ENCODE data around the gene CCDC82. TPM values are rescaled to one million over a fixed set of nuclear protein-coding genes. Genes with fewer than 3 reads are reported as not detected.

CCDC82 gene
- polyA plus RNA-seq, 1 experiment: 4.6 TPM

DNA sequence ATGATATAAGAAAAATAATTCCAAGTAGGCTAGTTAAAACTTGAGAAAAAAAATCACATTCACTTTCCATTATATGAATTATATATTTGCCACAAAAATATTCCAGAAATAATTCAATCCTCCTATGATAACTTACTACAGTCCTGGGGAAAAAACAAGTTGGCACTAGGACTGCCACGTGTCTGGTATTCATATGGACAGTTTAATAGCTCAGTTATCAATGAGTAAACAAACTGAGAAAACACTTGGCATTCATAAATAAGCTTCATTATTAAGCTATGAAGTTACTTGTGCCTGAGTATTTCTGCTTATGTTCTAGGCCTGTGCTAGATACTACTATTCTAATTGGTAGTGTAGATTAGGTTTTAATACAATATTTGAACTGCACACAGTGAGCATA is 24.2 kb downstream of the CCDC82 start:
- ChIA-PET POLR2A (no interaction called here), CTCF (interaction anchor here (1.6 kb wide), 1 partner anchor 22 kb away, joined by 7 read pairs; the partner anchor contains the start of gene MAML2)
- DNase-seq (ENCODE audit: low read depth): no peak
- H3K4me3 ChIP-seq (ENCODE audit: low read depth, low read length): no peak overlapping the region
- no peaks in the 10 kb centered on the region for H3K27me3 ChIP-seq (ENCODE audit: control insufficient read depth, insufficient read depth, low read length)
- TF ChIP-seq, protein P1, sequence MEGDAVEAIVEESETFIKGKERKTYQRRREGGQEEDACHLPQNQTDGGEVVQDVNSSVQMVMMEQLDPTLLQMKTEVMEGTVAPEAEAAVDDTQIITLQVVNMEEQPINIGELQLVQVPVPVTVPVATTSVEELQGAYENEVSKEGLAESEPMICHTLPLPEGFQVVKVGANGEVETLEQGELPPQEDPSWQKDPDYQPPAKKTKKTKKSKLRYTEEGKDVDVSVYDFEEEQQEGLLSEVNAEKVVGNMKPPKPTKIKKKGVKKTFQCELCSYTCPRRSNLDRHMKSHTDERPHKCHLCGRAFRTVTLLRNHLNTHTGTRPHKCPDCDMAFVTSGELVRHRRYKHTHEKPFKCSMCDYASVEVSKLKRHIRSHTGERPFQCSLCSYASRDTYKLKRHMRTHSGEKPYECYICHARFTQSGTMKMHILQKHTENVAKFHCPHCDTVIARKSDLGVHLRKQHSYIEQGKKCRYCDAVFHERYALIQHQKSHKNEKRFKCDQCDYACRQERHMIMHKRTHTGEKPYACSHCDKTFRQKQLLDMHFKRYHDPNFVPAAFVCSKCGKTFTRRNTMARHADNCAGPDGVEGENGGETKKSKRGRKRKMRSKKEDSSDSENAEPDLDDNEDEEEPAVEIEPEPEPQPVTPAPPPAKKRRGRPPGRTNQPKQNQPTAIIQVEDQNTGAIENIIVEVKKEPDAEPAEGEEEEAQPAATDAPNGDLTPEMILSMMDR (IDR thresholded peaks at IDR 0.05; ENCODE audit: insufficient read depth, low read depth, low read length): no peak
- H3K36me3 ChIP-seq (ENCODE audit: control insufficient read depth, insufficient read depth, low read length): no peaks in the 10 kb centered on the region

DNA sequence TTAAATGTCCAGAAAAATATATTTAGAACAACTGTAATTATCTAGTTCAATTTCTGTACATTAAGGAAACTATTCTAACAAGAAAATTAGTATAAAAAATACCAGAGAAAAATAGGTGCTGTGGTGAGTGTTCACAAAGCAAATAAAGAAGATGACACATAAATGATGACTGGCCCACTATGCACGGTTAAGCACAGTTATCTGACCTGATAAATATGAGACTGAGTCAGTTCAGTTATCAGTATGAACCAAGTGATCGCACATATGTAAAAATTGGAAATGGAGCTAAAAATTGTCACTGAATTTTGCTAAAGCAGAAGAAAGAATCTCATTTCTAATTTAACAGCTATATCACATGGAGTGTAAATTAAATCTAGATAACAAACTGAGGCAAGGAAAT is 27.9 kb downstream of the CCDC82 start:
- no peaks in the 10 kb centered on the region for H3K36me3 ChIP-seq (ENCODE audit: control insufficient read depth, insufficient read depth, low read length)
- ChIA-PET CTCF (interaction anchor here (2.1 kb wide), 1 partner anchor 19 kb away, joined by 7 read pairs; the partner anchor contains the start of gene MAML2), POLR2A (no interaction called here)
- H3K4me3 ChIP-seq (ENCODE audit: low read depth, low read length): no peak overlapping the region
- H3K27me3 ChIP-seq (ENCODE audit: control insufficient read depth, insufficient read depth, low read length): no peaks in the 10 kb centered on the region
- TF ChIP-seq, protein P1 (IDR thresholded peaks at IDR 0.05; ENCODE audit: insufficient read depth, low read depth, low read length): no peak
- no peak for DNase-seq (ENCODE audit: low read depth)

GRCh38 chr11:96358321-96358720 is 31.4 kb downstream of the CCDC82 start:
- CTCF ChIA-PET: interaction anchor here (1.7 kb wide), 1 partner anchor 15 kb away, joined by 4 read pairs; the partner anchor contains the start of gene MAML2

GRCh38 chr11:96357794-96358193 is 31.9 kb downstream of the CCDC82 start:
- Histone ChIP-seq H3K27me3 (ENCODE audit: control insufficient read depth, insufficient read depth, low read length) (no peaks in the 10 kb centered on the region), H3K36me3 (ENCODE audit: control insufficient read depth, insufficient read depth, low read length) (no peaks in the 10 kb centered on the region), H3K4me3 (ENCODE audit: low read depth, low read length) (no peak overlapping the region)
- ChIA-PET CTCF (interaction anchor here (1.7 kb wide), 1 partner anchor 15 kb away, joined by 4 read pairs; the partner anchor contains the start of gene MAML2), POLR2A (no interaction called here)
- TF ChIP-seq, protein P1 (IDR thresholded peaks at IDR 0.05; ENCODE audit: insufficient read depth, low read depth, low read length): no peak
- DNase-seq (ENCODE audit: low read depth): no peak

More at GRCh38 chr11:96358321-96358720, 31.4 kb downstream of the CCDC82 start:
- no peak overlapping the region for H3K4me3 ChIP-seq (ENCODE audit: low read depth, low read length)
- H3K36me3 ChIP-seq (ENCODE audit: control insufficient read depth, insufficient read depth, low read length): no peaks in the 10 kb centered on the region
- POLR2A ChIA-PET: no interaction called here
- no peaks in the 10 kb centered on the region for H3K27me3 ChIP-seq (ENCODE audit: control insufficient read depth, insufficient read depth, low read length)
- TF ChIP-seq, protein P1 (IDR thresholded peaks at IDR 0.05; ENCODE audit: insufficient read depth, low read depth, low read length): no peak
- DNase-seq (ENCODE audit: low read depth): no peak

DNA sequence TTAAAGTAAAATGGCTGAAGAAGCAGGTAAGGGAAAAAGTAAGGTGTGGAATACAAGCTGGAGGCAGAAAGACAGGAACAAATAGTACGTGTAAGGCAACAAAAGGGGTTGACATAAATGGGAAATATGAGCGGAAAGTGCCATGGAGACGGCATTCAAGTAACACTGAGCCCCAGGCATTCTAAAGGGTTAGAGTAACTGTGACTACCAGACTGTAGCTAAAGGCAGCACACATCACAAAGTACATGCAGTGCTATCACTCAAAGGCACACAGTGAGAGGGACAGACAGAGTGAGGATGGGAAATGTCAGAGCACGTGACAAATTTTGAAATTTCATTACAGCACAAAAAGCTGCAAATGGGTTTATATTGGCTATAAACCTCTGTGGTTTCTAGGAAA is 32.9 kb downstream of the CCDC82 start:
- POLR2A ChIA-PET: no interaction called here
- no peak for DNase-seq (ENCODE audit: low read depth)
- CTCF ChIA-PET: interaction anchor here (1.7 kb wide), 1 partner anchor 14 kb away, joined by 4 read pairs; the partner anchor contains the start of gene MAML2
- no peaks in the 10 kb centered on the region for H3K36me3 ChIP-seq (ENCODE audit: control insufficient read depth, insufficient read depth, low read length)
- no peaks in the 10 kb centered on the region for H3K27me3 ChIP-seq (ENCODE audit: control insufficient read depth, insufficient read depth, low read length)
- TF ChIP-seq, protein P1 (IDR thresholded peaks at IDR 0.05; ENCODE audit: insufficient read depth, low read depth, low read length): no peak
- no peak overlapping the region for H3K4me3 ChIP-seq (ENCODE audit: low read depth, low read length)

All from BJ (cell line).